ENCODE results near the gene SRC.

SRC gene

GRCh38 chr20:37345339-37346235, at the start of gene SRC:
Gene SRC, plus strand, starts transcription at chr20:37346140. Its CDS starts 38,014 bp downstream, at chr20:37384154.
- DNase-seq: peak; percentile 47

GRCh38 chr20:37296371-37296770, 49.6 kb upstream of the SRC start:
- DNase-seq: no peak

- no peak for DNase-seq
These were observed 48.7 kb upstream of the SRC start for GRCh38 chr20:37297066-37297736.

- DNase-seq: no peak
These were observed 47.6 kb upstream of the SRC start for GRCh38 chr20:37298190-37298939.

- no peak for DNase-seq
These were observed 46.0 kb upstream of the SRC start for GRCh38 chr20:37299718-37300528.

GRCh38 chr20:37301120-37301519, 44.8 kb upstream of the SRC start:
- DNase-seq: no peak

GRCh38 chr20:37301558-37301957, 44.4 kb upstream of the SRC start:
- no peak for DNase-seq

GRCh38 chr20:37302981-37303380, 43.0 kb upstream of the SRC start:
- DNase-seq: no peak

GRCh38 chr20:37303637-37304036, 42.3 kb upstream of the SRC start:
- DNase-seq: no peak

- no peak for DNase-seq
These were observed 40.9 kb upstream of the SRC start for GRCh38 chr20:37305079-37305478.

- DNase-seq: no peak
These were observed 40.1 kb upstream of the SRC start for GRCh38 chr20:37305839-37306238.

- DNase-seq: no peak
These were observed 37.6 kb upstream of the SRC start for GRCh38 chr20:37308086-37309050.

- no peak for DNase-seq
These were observed 36.6 kb upstream of the SRC start for GRCh38 chr20:37309290-37309689.

GRCh38 chr20:37309936-37310590, 35.9 kb upstream of the SRC start:
- DNase-seq: no peak

- no peak for DNase-seq
These were observed 35.0 kb upstream of the SRC start for GRCh38 chr20:37310951-37311350.

GRCh38 chr20:37311710-37312355, 34.1 kb upstream of the SRC start:
- DNase-seq: no peak

GRCh38 chr20:37313546-37314091, 32.3 kb upstream of the SRC start:
- no peak for DNase-seq

- no peak for DNase-seq
These were observed 31.8 kb upstream of the SRC start for GRCh38 chr20:37314099-37314498.

GRCh38 chr20:37314617-37315016, 31.3 kb upstream of the SRC start:
- DNase-seq: no peak

- DNase-seq: no peak
These were observed 30.9 kb upstream of the SRC start for GRCh38 chr20:37315021-37315451.

Measured in CD4-positive, alpha-beta T cell treated with Interleukin-10 for 1 hour (primary cell).